ENCODE measurements around the gene ADIPOR2.

Gene ADIPOR2

GRCh38 chr12:1805441-1806081 is 114.7 kb downstream of the ADIPOR2 start:
- H3K36me3 ChIP-seq (ENCODE audit: insufficient read depth, low read length): no peaks in the 10 kb centered on the region
- H3K9me3 ChIP-seq (ENCODE audit: insufficient read depth, low read length, severe bottlenecking): no peaks in the 10 kb centered on the region
- no peak for ATAC-seq (ENCODE audit: insufficient read depth, low read depth)
- no peaks in the 10 kb centered on the region for H3K27me3 ChIP-seq (ENCODE audit: insufficient read depth, low read length, poor library complexity)
- H3K79me2 ChIP-seq (ENCODE audit: insufficient read depth, low read length): no peaks in the 10 kb centered on the region
- H3K27ac ChIP-seq (ENCODE audit: low read length): no peak overlapping the region
- H3K4me1 ChIP-seq (ENCODE audit: insufficient read depth, low read length): peaks cover 4% of the 10 kb centered on the region
- H3K9ac ChIP-seq (ENCODE audit: low read depth, low read length): no peak overlapping the region
- DNase-seq: no peak
- no peaks in the 10 kb centered on the region for H4K20me1 ChIP-seq (ENCODE audit: insufficient read depth, low read length)
- no peak overlapping the region for H3K4me2 ChIP-seq (ENCODE audit: insufficient read depth, low read length)
- no peak overlapping the region for H3K4me3 ChIP-seq (ENCODE audit: low read depth in 1 of 2, low read length in 2 of 2)
- peak overlapping the region; percentile 78; the same call in 1 of the 2 replicates for H2AFZ ChIP-seq (ENCODE audit: low read depth, low read length)
- TF ChIP-seq EZH2 (IDR thresholded peaks at IDR 0.05; ENCODE audit: borderline replicate concordance, low read depth, low read length, severe bottlenecking): no peak
- TF ChIP-seq, protein P1, sequence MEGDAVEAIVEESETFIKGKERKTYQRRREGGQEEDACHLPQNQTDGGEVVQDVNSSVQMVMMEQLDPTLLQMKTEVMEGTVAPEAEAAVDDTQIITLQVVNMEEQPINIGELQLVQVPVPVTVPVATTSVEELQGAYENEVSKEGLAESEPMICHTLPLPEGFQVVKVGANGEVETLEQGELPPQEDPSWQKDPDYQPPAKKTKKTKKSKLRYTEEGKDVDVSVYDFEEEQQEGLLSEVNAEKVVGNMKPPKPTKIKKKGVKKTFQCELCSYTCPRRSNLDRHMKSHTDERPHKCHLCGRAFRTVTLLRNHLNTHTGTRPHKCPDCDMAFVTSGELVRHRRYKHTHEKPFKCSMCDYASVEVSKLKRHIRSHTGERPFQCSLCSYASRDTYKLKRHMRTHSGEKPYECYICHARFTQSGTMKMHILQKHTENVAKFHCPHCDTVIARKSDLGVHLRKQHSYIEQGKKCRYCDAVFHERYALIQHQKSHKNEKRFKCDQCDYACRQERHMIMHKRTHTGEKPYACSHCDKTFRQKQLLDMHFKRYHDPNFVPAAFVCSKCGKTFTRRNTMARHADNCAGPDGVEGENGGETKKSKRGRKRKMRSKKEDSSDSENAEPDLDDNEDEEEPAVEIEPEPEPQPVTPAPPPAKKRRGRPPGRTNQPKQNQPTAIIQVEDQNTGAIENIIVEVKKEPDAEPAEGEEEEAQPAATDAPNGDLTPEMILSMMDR (IDR thresholded peaks at IDR 0.05; ENCODE audit: borderline replicate concordance, extremely low read depth, low read length, poor library complexity, severe bottlenecking): no peak

DNA sequence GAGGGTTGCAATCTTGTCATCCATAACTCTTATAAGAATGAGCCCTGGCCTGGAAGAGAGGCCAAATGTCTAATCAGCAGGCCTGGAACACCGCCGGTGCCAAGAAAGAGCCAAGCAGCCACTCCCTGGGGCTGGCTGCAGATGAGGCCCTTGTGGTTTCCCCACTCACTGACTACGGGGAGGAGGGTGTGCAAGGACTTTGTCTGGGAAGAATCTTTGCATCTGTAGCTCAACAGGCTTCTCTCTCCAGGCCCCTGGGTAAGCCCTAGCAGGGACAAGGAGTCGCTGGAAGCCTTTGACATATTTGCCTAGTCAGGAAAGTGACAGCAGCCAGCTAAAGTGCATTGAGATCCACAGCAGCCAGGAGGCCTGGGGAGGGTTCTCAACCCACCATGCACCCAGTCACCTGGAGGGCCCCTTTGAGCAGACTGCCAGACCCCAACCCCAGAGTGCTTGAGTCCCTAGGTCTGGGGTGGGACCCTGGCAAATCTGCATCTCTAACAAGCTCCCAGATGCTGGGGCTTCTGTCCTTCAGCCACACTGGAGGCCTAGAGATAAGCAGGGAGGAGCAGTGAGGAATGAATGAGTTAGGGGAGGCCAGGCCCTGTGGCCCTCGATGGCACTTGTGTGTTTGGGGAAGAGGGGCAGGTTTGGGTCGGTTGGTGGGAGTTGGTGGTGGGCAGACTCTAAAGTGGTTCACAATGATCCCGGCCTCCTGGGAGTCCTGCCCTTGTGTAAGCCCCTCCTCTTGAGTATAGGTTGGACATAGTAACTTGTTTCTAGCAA is 115.6 kb downstream of the ADIPOR2 start:
- Histone ChIP-seq H2AFZ (ENCODE audit: low read depth, low read length) (no peak overlapping the region), H4K20me1 (ENCODE audit: insufficient read depth, low read length) (no peaks in the 10 kb centered on the region), H3K27ac (ENCODE audit: low read length) (no peak overlapping the region), H3K9ac (ENCODE audit: low read depth, low read length) (no peak overlapping the region), H3K9me3 (ENCODE audit: insufficient read depth, low read length, severe bottlenecking) (no peaks in the 10 kb centered on the region), H3K4me3 (ENCODE audit: low read depth in 1 of 2, low read length in 2 of 2) (no peak overlapping the region), H3K36me3 (ENCODE audit: insufficient read depth, low read length) (no peaks in the 10 kb centered on the region), H3K79me2 (ENCODE audit: insufficient read depth, low read length) (no peaks in the 10 kb centered on the region), H3K4me2 (ENCODE audit: insufficient read depth, low read length) (no peak overlapping the region), H3K27me3 (ENCODE audit: insufficient read depth, low read length, poor library complexity) (no peaks in the 10 kb centered on the region), H3K4me1 (ENCODE audit: insufficient read depth, low read length) (peaks cover 4% of the 10 kb centered on the region)
- no peak for TF ChIP-seq EZH2 (IDR thresholded peaks at IDR 0.05; ENCODE audit: borderline replicate concordance, low read depth, low read length, severe bottlenecking)
- TF ChIP-seq, protein P1 (IDR thresholded peaks at IDR 0.05; ENCODE audit: borderline replicate concordance, extremely low read depth, low read length, poor library complexity, severe bottlenecking): no peak
- no peak for ATAC-seq (ENCODE audit: insufficient read depth, low read depth)
- DNase-seq: no peak

- H3K4me3 ChIP-seq (ENCODE audit: low read depth in 1 of 2, low read length in 2 of 2): no peak overlapping the region
- no peaks in the 10 kb centered on the region for H4K20me1 ChIP-seq (ENCODE audit: insufficient read depth, low read length)
- no peak for ATAC-seq (ENCODE audit: insufficient read depth, low read depth)
- no peak overlapping the region for H3K9ac ChIP-seq (ENCODE audit: low read depth, low read length)
- H3K9me3 ChIP-seq (ENCODE audit: insufficient read depth, low read length, severe bottlenecking): no peaks in the 10 kb centered on the region
- H3K27me3 ChIP-seq (ENCODE audit: insufficient read depth, low read length, poor library complexity): no peaks in the 10 kb centered on the region
- no peak for TF ChIP-seq EZH2 (IDR thresholded peaks at IDR 0.05; ENCODE audit: borderline replicate concordance, low read depth, low read length, severe bottlenecking)
- TF ChIP-seq, protein P1 (IDR thresholded peaks at IDR 0.05; ENCODE audit: borderline replicate concordance, extremely low read depth, low read length, poor library complexity, severe bottlenecking): no peak
- H3K79me2 ChIP-seq (ENCODE audit: insufficient read depth, low read length): no peaks in the 10 kb centered on the region
- no peak overlapping the region for H3K4me2 ChIP-seq (ENCODE audit: insufficient read depth, low read length)
- no peak overlapping the region for H3K27ac ChIP-seq (ENCODE audit: low read length)
- no peak overlapping the region for H2AFZ ChIP-seq (ENCODE audit: low read depth, low read length)
- H3K36me3 ChIP-seq (ENCODE audit: insufficient read depth, low read length): no peaks in the 10 kb centered on the region
- no peak for DNase-seq
- H3K4me1 ChIP-seq (ENCODE audit: insufficient read depth, low read length): peaks cover 4% of the 10 kb centered on the region
Observed at GRCh38 chr12:1807087-1807860, 116.4 kb downstream of the ADIPOR2 start.

Data from DND-41 (cell line).